Subcutaneous abdominal adipose tissue (tissue), 5 donors: ENCODE data around the gene GPRC5D.
A peak's percentile ranks its signal among the peaks of the same experiment; 100 is the strongest.

Experiments
- H3K27ac ChIP-seq: one replicate; pipeline ENCODE4 v1.7.0; 2013; ENCODE audit warnings: low read depth, mild to moderate bottlenecking, inconsistent platforms, low read length, moderate library complexity
- H3K27me3 ChIP-seq, 5 donors: one replicate each; pipeline ENCODE4 v1.7.0; 2013; ENCODE audit warnings: low read length in 5 of 5, inconsistent platforms in 1 of 5; ENCODE audit not compliant: control insufficient read depth in 5 of 5, insufficient read depth in 4 of 5
- H3K36me3 ChIP-seq, 5 donors: one replicate each; pipeline ENCODE4 v1.7.0; 2013; ENCODE audit warnings: low read length in 5 of 5; ENCODE audit not compliant: control insufficient read depth in 5 of 5, insufficient read depth in 5 of 5
- H3K4me1 ChIP-seq, 5 donors: one replicate each; pipeline ENCODE4 v1.7.0; 2013; ENCODE audit warnings: low read length in 5 of 5, mild to moderate bottlenecking in 3 of 5, moderate library complexity in 1 of 5; ENCODE audit not compliant: control insufficient read depth in 5 of 5, insufficient read depth in 5 of 5
- H3K4me3 ChIP-seq, 5 donors: one replicate each; pipeline ENCODE4 v1.7.0; 2013; ENCODE audit warnings: low read length in 5 of 5, low read depth in 1 of 5
- H3K9ac ChIP-seq, 5 donors: one replicate each; pipeline ENCODE4 v1.7.0; 2013; ENCODE audit warnings: low read length in 5 of 5, mild to moderate bottlenecking in 4 of 5, moderate library complexity in 3 of 5
- H3K9me3 ChIP-seq, 5 donors: one replicate each; pipeline ENCODE4 v1.7.0; 2013; ENCODE audit warnings: low read length in 5 of 5; ENCODE audit not compliant: control insufficient read depth in 5 of 5
- donor health status: healthy.
- donor health status: healthy.
- donor health status: healthy.
- donor health status: healthy.
- donor health status: healthy.

GPRC5D gene

GRCh38 chr12:12983420-12984035 is 31.6 kb upstream of the GPRC5D start:
- Histone ChIP-seq H3K27ac (no peak overlapping the region), H3K4me3 (no peak overlapping the region), H3K36me3 (peaks cover 25 to 76% (median 50%) of the 10 kb centered on the region in 5 donors), H3K4me1 (peaks cover 10 to 23% (median 16%) of the 10 kb centered on the region in 5 donors), H3K9ac (no peak overlapping the region), H3K27me3 (no peaks in the 10 kb centered on the region), H3K9me3 (no peaks in the 10 kb centered on the region)

GRCh38 chr12:12982331-12982730 is 30.4 kb upstream of the GPRC5D start:
- peaks cover 10 to 23% (median 16%) of the 10 kb centered on the region in 5 donors for H3K4me1 ChIP-seq
- no peaks in the 10 kb centered on the region for H3K9me3 ChIP-seq
- no peaks in the 10 kb centered on the region for H3K27me3 ChIP-seq
- H3K9ac ChIP-seq: no peak overlapping the region
- peaks cover 22 to 72% (median 43%) of the 10 kb centered on the region in 5 donors for H3K36me3 ChIP-seq
- no peak overlapping the region for H3K27ac ChIP-seq
- H3K4me3 ChIP-seq: no peak overlapping the region

GRCh38 chr12:12979731-12980259 is 27.8 kb upstream of the GPRC5D start:
- H3K27me3 ChIP-seq: no peaks in the 10 kb centered on the region
- H3K9ac ChIP-seq: peak overlapping the region in 1 of 5 donors; percentile 11
- peak overlapping the region; percentile 51 for H3K27ac ChIP-seq
- peaks cover 10 to 34% (median 28%) of the 10 kb centered on the region in 5 donors for H3K4me1 ChIP-seq
- H3K4me3 ChIP-seq: peak overlapping the region in 1 of 5 donors; percentile 3
- no peaks in the 10 kb centered on the region for H3K9me3 ChIP-seq
- peaks cover 14 to 67% (median 34%) of the 10 kb centered on the region in 5 donors for H3K36me3 ChIP-seq

- Histone ChIP-seq H3K9ac (peak overlapping the region in 2 of 5 donors; percentile 18 to 29), H3K4me1 (peaks cover 10 to 37% (median 28%) of the 10 kb centered on the region in 5 donors), H3K36me3 (peaks cover 16 to 69% (median 33%) of the 10 kb centered on the region in 5 donors), H3K27ac (peak overlapping the region; percentile 51), H3K4me3 (no peak overlapping the region), H3K27me3 (no peaks in the 10 kb centered on the region), H3K9me3 (no peaks in the 10 kb centered on the region)
These were observed 27.2 kb upstream of the GPRC5D start for GRCh38 chr12:12979126-12979525.

GRCh38 chr12:12977231-12977630 is 25.3 kb upstream of the GPRC5D start:
- peak overlapping the region; percentile 52 for H3K27ac ChIP-seq
- peaks cover 10 to 37% (median 25%) of the 10 kb centered on the region in 5 donors for H3K4me1 ChIP-seq
- H3K27me3 ChIP-seq: no peaks in the 10 kb centered on the region
- no peak overlapping the region for H3K4me3 ChIP-seq
- H3K9ac ChIP-seq: no peak overlapping the region
- H3K36me3 ChIP-seq: peaks cover 27 to 78% (median 51%) of the 10 kb centered on the region in 5 donors
- peaks cover 0 to 9% (median 4%) of the 10 kb centered on the region in 5 donors for H3K9me3 ChIP-seq

- H3K9me3 ChIP-seq: peaks cover 0 to 9% (median 4%) of the 10 kb centered on the region in 5 donors
- no peak overlapping the region for H3K4me3 ChIP-seq
- H3K27ac ChIP-seq: peak overlapping the region; percentile 68
- H3K36me3 ChIP-seq: peaks cover 27 to 81% (median 57%) of the 10 kb centered on the region in 5 donors
- H3K27me3 ChIP-seq: no peaks in the 10 kb centered on the region
- H3K9ac ChIP-seq: no peak overlapping the region
- H3K4me1 ChIP-seq: peaks cover 10 to 37% (median 25%) of the 10 kb centered on the region in 5 donors
These were observed 24.4 kb upstream of the GPRC5D start for GRCh38 chr12:12976366-12976765.

GRCh38 chr12:12975322-12976077 is 23.5 kb upstream of the GPRC5D start:
- peak overlapping the region; percentile 68 for H3K27ac ChIP-seq
- H3K4me3 ChIP-seq: no peak overlapping the region
- no peak overlapping the region for H3K9ac ChIP-seq
- H3K27me3 ChIP-seq: no peaks in the 10 kb centered on the region
- peaks cover 10 to 37% (median 25%) of the 10 kb centered on the region in 5 donors for H3K4me1 ChIP-seq
- peaks cover 0 to 9% (median 4%) of the 10 kb centered on the region in 5 donors for H3K9me3 ChIP-seq
- H3K36me3 ChIP-seq: peaks cover 26 to 78% (median 52%) of the 10 kb centered on the region in 5 donors

GRCh38 chr12:12974211-12974610 is 22.2 kb upstream of the GPRC5D start:
- Histone ChIP-seq H3K36me3 (peaks cover 26 to 77% (median 48%) of the 10 kb centered on the region in 5 donors), H3K4me3 (no peak overlapping the region), H3K27me3 (no peaks in the 10 kb centered on the region), H3K4me1 (peaks cover 0 to 25% (median 12%) of the 10 kb centered on the region in 5 donors), H3K27ac (no peak overlapping the region), H3K9me3 (peaks cover 0 to 9% (median 4%) of the 10 kb centered on the region in 5 donors), H3K9ac (no peak overlapping the region)

GRCh38 chr12:12973019-12973418 is 21.0 kb upstream of the GPRC5D start:
- Histone ChIP-seq H3K36me3 (peaks cover 26 to 79% (median 51%) of the 10 kb centered on the region in 5 donors), H3K4me3 (no peak overlapping the region), H3K4me1 (peaks cover 0 to 23% (median 8%) of the 10 kb centered on the region in 5 donors), H3K9me3 (peaks cover 0 to 9% (median 4%) of the 10 kb centered on the region in 5 donors), H3K27ac (no peak overlapping the region), H3K27me3 (no peaks in the 10 kb centered on the region), H3K9ac (no peak overlapping the region)

- H3K27ac ChIP-seq: no peak overlapping the region
- H3K9ac ChIP-seq: no peak overlapping the region
- H3K9me3 ChIP-seq: no peaks in the 10 kb centered on the region
- H3K27me3 ChIP-seq: no peaks in the 10 kb centered on the region
- no peak overlapping the region for H3K4me3 ChIP-seq
- peaks cover 0 to 35% (median 16%) of the 10 kb centered on the region in 5 donors for H3K36me3 ChIP-seq
- no peaks in the 10 kb centered on the region for H3K4me1 ChIP-seq
These were observed 13.9 kb upstream of the GPRC5D start for GRCh38 chr12:12965836-12966235.
